ENCODE results near the gene ZSWIM3. TPM values are rescaled to one million over a fixed set of nuclear protein-coding genes. Genes with fewer than 3 reads are reported as not detected.

Gene ZSWIM3
- total RNA-seq, 4 donors from 2014 or later, result 2.2 to 4.5 (median 3.9) TPM

- intact Hi-C loops (cut with DNase I), result no loop called here
- Histone ChIP-seq H3K27me3 (no peaks in the 10 kb centered on the region), H3K36me3 (no peaks in the 10 kb centered on the region), H3K4me1 (peaks cover 6 to 12% of the 10 kb centered on the region in 2 donors), H3K27ac (no peak overlapping the region), H3K9me3 (no peaks in the 10 kb centered on the region), H3K4me3 (replicated peaks in 1 of 3) (no peak overlapping the region)
- WGBS, 2 donors, result 47 to 55% methylated on average over 8 to 9 of the region's 9 CpGs
- no peak for DNase-seq
- TF ChIP-seq CTCF (IDR thresholded peaks at IDR 0.05), result no peak
Measured at GRCh38 chr20:45925821-45926506, 68.5 kb downstream of the ZSWIM3 start.

DNA sequence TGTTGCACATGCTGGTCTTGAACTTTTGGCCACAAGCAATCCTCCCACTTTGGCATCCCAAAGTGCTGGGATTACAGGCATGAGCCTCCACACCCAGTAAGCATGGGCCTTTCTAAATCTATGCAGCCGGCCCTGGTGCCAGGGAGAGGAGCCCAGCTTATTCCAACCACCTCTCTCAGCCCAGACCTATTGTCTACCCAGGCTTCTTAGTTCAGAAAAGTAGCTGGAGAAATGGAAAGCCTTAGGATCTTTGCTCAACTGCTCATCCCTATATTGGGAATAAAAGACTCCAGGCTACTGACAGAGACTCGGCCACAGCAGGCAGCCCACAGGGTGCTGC is 69.3 kb downstream of the ZSWIM3 start:
- intact Hi-C loops (cut with DNase I), result no loop called here
- H3K36me3 ChIP-seq, result no peaks in the 10 kb centered on the region
- H3K9me3 ChIP-seq, result no peaks in the 10 kb centered on the region
- no peaks in the 10 kb centered on the region for H3K27me3 ChIP-seq
- peaks cover 6 to 12% of the 10 kb centered on the region in 2 donors for H3K4me1 ChIP-seq
- DNase-seq, result no peak
- no peak overlapping the region for H3K4me3 ChIP-seq (replicated peaks in 1 of 3)
- TF ChIP-seq POLR2A (IDR thresholded peaks at IDR 0.05) (no peak), CTCF (IDR thresholded peaks at IDR 0.05) (no peak)
- WGBS, 2 donors, result 73 to 77% methylated on average over 2 of the region's 2 CpGs
- no peak overlapping the region for H3K27ac ChIP-seq

DNA sequence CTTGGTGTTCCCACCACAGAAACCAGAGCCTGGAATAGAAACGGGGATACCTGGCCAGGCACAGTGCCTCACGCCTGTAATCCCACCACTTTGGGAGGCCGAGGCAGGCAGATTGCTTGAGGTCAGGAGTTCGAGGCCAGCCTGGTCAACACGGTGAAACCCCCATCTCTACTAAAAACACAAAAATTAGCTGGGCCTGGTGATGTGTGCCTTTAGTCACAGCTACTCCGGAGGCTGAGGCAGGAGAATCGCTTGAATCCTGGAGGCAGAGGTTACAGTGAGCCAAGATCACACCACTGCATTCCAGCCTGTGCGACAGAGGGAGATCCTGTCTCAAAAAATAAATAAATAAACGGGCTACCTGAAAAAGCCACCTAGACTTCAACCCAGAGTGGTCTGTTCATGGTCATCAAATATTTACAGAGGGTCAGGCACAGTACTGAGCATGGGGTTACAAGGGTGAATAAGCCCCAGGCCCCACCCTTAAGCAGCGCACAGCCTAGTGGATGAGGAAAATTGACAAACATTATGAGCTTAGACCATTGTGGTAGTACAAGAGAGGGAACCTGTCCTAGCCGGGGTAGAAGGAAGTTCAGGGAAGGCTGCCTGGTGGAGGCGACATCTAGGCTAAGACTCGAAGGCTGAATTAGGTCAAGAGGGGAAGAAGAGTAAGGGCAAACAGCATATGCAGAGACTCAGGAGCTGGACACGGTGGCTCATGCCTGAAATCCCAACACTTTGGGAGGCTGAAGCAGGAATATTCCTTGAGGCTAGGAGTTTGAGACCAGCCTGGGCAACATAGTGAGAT is 69.9 kb downstream of the ZSWIM3 start:
- TF ChIP-seq CTCF (IDR thresholded peaks at IDR 0.05) (no peak), POLR2A (IDR thresholded peaks at IDR 0.05) (no peak)
- intact Hi-C loops (cut with DNase I), result no loop called here

More for the DNA sequence above, 69.9 kb downstream of the ZSWIM3 start:
- no peaks in the 10 kb centered on the region for H3K9me3 ChIP-seq
- no peak for DNase-seq
- H3K36me3 ChIP-seq, result no peaks in the 10 kb centered on the region
- H3K27me3 ChIP-seq, result no peaks in the 10 kb centered on the region
- no peak overlapping the region for H3K27ac ChIP-seq
- no peak overlapping the region for H3K4me3 ChIP-seq (replicated peaks in 1 of 3)
- WGBS, 2 donors, result 78 to 79% methylated on average over 11 to 14 of the region's 14 CpGs
- peaks cover 6 to 12% of the 10 kb centered on the region in 2 donors for H3K4me1 ChIP-seq

Other genes with a start within 250 kb of the ZSWIM3 start
- not detected for gene WFDC10A, start 227.9 kb upstream of the ZSWIM3 start, total RNA-seq
- gene WFDC9, start 226.3 kb upstream of the ZSWIM3 start, total RNA-seq, result not detected
- not detected for gene WFDC11, start 187.4 kb upstream of the ZSWIM3 start, total RNA-seq
- gene WFDC13, start 155.6 kb upstream of the ZSWIM3 start, total RNA-seq, result not detected
- not detected for gene WFDC10B, start 152.6 kb upstream of the ZSWIM3 start, total RNA-seq
- gene SPINT4, start 135.3 kb upstream of the ZSWIM3 start, total RNA-seq, result not detected
- under 1 TPM in 1 of 4 donors, not detected in 3; 0.94 TPM for gene WFDC3, start 65.7 kb upstream of the ZSWIM3 start, total RNA-seq
- gene DNTTIP1, start 65.7 kb upstream of the ZSWIM3 start, total RNA-seq, result 10 to 100 TPM; 22.1 to 26.4 (median 24.9) TPM
- gene UBE2C, start 45.0 kb upstream of the ZSWIM3 start, total RNA-seq, result 1 to 10 TPM in 2 of 4 donors, under 1 TPM in 1, not detected in 1; 0.45 to 5.8 (median 2.6) TPM
- gene TNNC2, start 30.3 kb upstream of the ZSWIM3 start, total RNA-seq, result 1 to 10 TPM in 1 of 4 donors, not detected in 3; 1.4 TPM
- gene SNX21, start 23.8 kb upstream of the ZSWIM3 start, total RNA-seq, result 10 to 100 TPM; 41.5 to 54.9 (median 48.8) TPM
- 10 to 100 TPM; 36.3 to 73.8 (median 50.6) TPM for gene ACOT8, start 222 bp upstream of the ZSWIM3 start, total RNA-seq
- 10 to 100 TPM in 2 of 4 donors, 1 to 10 TPM in 2; 7.7 to 14.6 (median 10.9) TPM for gene ZSWIM1, start 23.6 kb downstream of the ZSWIM3 start, total RNA-seq
- gene SPATA25, start 30.0 kb downstream of the ZSWIM3 start, total RNA-seq, result 1 to 10 TPM in 3 of 4 donors, not detected in 1; 3.0 to 8.8 (median 5.0) TPM
- gene NEURL2, start 33.6 kb downstream of the ZSWIM3 start, total RNA-seq, result 10 to 100 TPM; 12.6 to 17.4 (median 16.1) TPM
- 100 to 1,000 TPM in 1 of 4 donors, 10 to 100 TPM in 3; 42.7 to 103 (median 51.3) TPM for gene CTSA, start 33.7 kb downstream of the ZSWIM3 start, total RNA-seq
- gene PLTP, start 54.5 kb downstream of the ZSWIM3 start, total RNA-seq, result 100 to 1,000 TPM in 1 of 4 donors, 10 to 100 TPM in 3; 22.7 to 260 (median 70.1) TPM
- gene PCIF1, start 77.1 kb downstream of the ZSWIM3 start, total RNA-seq, result 10 to 100 TPM; 28.1 to 63.6 (median 49.1) TPM
- 10 to 100 TPM; 18.1 to 31.6 (median 25.6) TPM for gene ZNF335, start 114.6 kb downstream of the ZSWIM3 start, total RNA-seq
- gene MMP9, start 151.3 kb downstream of the ZSWIM3 start, total RNA-seq, result 1 to 10 TPM in 2 of 4 donors, under 1 TPM in 2; 0.33 to 1.4 (median 1.1) TPM
- gene SLC12A5, start 171.6 kb downstream of the ZSWIM3 start, total RNA-seq, result 1 to 10 TPM in 1 of 4 donors, not detected in 3; 1.6 TPM
- 10 to 100 TPM; 31.4 to 46.1 (median 37.4) TPM for gene NCOA5, start 232.3 kb downstream of the ZSWIM3 start, total RNA-seq

Measured in thyroid gland (tissue), 4 donors.